Calu3 (cell line): Measurements from ENCODE around the gene C1D. TPM values are rescaled to one million over a fixed set of nuclear protein-coding genes. Genes with fewer than 3 reads are reported as not detected.

Source experiments
- BruUV-seq: library from RNA; stranded (reverse); fragments of 400-500 nt; replicated peaks from 2 replicates; lab custom pipeline; 2021; lab: Mats Ljungman, UMichigan
- CTCF ChIA-PET: fragments of 300-600 bp; sonication (Branson Sonifier 250); formaldehyde crosslinking; loops from one replicate; lab custom pipeline; 2022; ENCODE audit warnings: antibody characterized with exemption; lab: Charles Lee
- DNase-seq: peaks from one replicate; pipeline ENCODE4 v3.0.0; 2022
- H3K27ac Mint-ChIP-seq: one replicate; pipeline ENCODE4 v1.8.0; 2022; ENCODE audit warnings: mixed read lengths; ENCODE audit not compliant: unreplicated experiment
- H3K27me3 Mint-ChIP-seq: one replicate; pipeline ENCODE4 v1.8.0; 2022; ENCODE audit warnings: mixed read lengths; ENCODE audit not compliant: unreplicated experiment
- H3K36me3 Mint-ChIP-seq: one replicate; pipeline ENCODE4 v1.8.0; 2022; ENCODE audit warnings: mild to moderate bottlenecking, moderate library complexity, mixed read lengths; ENCODE audit not compliant: insufficient read depth, unreplicated experiment
- H3K4me1 Mint-ChIP-seq: one replicate; pipeline ENCODE4 v1.8.0; 2022; ENCODE audit warnings: mild to moderate bottlenecking, low read depth, mixed read lengths; ENCODE audit not compliant: unreplicated experiment
- H3K4me3 Mint-ChIP-seq: one replicate; pipeline ENCODE4 v1.8.0; 2022; ENCODE audit warnings: mild to moderate bottlenecking, low read depth, moderate library complexity, mixed read lengths; ENCODE audit not compliant: unreplicated experiment
- H3K9me3 Mint-ChIP-seq: one replicate; pipeline ENCODE4 v1.8.0; 2022; ENCODE audit warnings: low read depth, mixed read lengths; ENCODE audit not compliant: unreplicated experiment
- CTCF ChIP-seq: fragments of 200-600 bp; IDR thresholded peaks from one replicate; pipeline ENCODE4 v1.8.0; 2022; ENCODE audit warnings: antibody characterized with exemption; ENCODE audit not compliant: unreplicated experiment
- intact Hi-C: fragments of 100-400 bp; cut with micrococcal nuclease; formaldehyde crosslinking; loops from one replicate; pipeline ENCODE4 v1.10.0; 2022; ENCODE audit not compliant: unreplicated experiment
- total RNA-seq: library from RNA; stranded (reverse); gene quantifications from 2 replicates; pipeline ENCODE4 v1.2.3, GENCODE V29; 2022

C1D gene
- total RNA-seq, 1 experiment from 2014 or later = 21.0 TPM

DNA sequence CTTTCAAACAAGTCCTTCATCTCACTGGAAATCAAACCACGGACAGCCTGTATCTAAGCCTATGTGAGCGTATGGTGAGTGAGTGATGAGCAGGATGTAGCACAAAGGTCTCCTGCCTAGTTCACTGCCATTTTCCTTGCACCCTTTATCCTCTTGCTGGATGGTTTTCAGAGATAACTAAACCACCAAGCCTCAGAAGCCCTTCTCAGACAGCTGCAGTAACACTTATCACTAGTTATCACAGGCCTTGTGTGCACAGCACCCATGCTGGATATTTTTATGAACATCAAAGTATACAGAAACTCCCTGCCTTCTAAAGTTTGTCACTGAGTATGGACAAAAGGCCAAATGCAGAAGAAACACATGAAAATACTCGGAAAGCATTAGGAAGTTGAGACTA lies 69.5 kb downstream of the C1D start:
- BruUV-seq = no TSS peak
- peaks cover 40% of the 10 kb centered on the region for H3K27me3 Mint-ChIP-seq
- CTCF ChIA-PET = no interaction called here
- intact Hi-C loops = no loop called here
- H3K27ac Mint-ChIP-seq = no peak overlapping the region
- no peaks in the 10 kb centered on the region for H3K36me3 Mint-ChIP-seq
- DNase-seq = no peak
- H3K4me3 Mint-ChIP-seq = no peak overlapping the region
- no peaks in the 10 kb centered on the region for H3K4me1 Mint-ChIP-seq
- H3K9me3 Mint-ChIP-seq = no peaks in the 10 kb centered on the region
- no peak for TF ChIP-seq CTCF

DNA sequence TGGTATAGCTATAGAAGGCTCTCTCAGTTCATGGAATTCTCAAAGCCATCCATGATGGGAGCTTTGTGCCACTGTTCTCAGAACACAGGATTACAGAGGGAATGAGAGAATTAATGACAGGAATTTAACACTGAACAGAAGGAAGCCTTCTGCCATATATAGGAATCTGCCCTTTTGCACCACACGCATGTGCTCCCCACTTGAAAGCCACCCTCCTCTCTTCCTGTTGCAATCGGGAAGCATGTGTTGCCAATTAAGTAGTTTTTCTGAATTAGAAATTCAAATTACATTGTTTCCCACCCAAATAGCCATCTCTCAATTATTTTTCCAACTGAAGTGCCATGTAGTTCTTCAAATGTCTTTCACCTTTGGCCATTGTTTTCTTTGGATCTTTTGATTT lies 71.3 kb downstream of the C1D start:
- CTCF ChIA-PET = no interaction called here
- H3K9me3 Mint-ChIP-seq = no peaks in the 10 kb centered on the region
- H3K4me1 Mint-ChIP-seq = no peaks in the 10 kb centered on the region
- intact Hi-C loops = no loop called here
- no TSS peak for BruUV-seq
- H3K27ac Mint-ChIP-seq = no peak overlapping the region
- H3K36me3 Mint-ChIP-seq = no peaks in the 10 kb centered on the region
- peaks cover 36% of the 10 kb centered on the region for H3K27me3 Mint-ChIP-seq
- DNase-seq = no peak
- no peak for TF ChIP-seq CTCF
- H3K4me3 Mint-ChIP-seq = no peak overlapping the region

Other genes starting within 250 kb of the C1D start
- 23.6 and 24.3 TPM in 2 replicates for gene PNO1, start 94.9 kb upstream of the C1D start, total RNA-seq
- 63.4 TPM in 2 replicates for gene PPP3R1, start 189.5 kb upstream of the C1D start, total RNA-seq